HCT116 (cell line): Measurements from ENCODE around the gene KLHDC9.

Source experiments
- EGR1 ChIP-seq: IDR thresholded peaks from 2 replicates; pipeline ENCODE4 v1.6.1; 2012; ENCODE audit warnings: low read depth
- EZH2 ChIP-seq: fragments of 200-600 bp; sonication (generic); IDR thresholded peaks from 2 replicates; pipeline ENCODE4 v1.6.1; 2017; ENCODE audit warnings: antibody characterized with exemption, mixed run types
- TF ChIP-seq, protein P1 (sequence below), 3 experiments: fragments of 200-600 bp in 1 of 3; sonication (generic) in 1 of 3; IDR thresholded peaks in 2 of 3; conservative IDR thresholded peaks in 1 of 3; 2 replicates each; pipeline ENCODE4 v1.5.1; 2012 to 2017; ENCODE audit warnings: low read depth in 2 of 3, low read length in 2 of 3, antibody characterized with exemption in 1 of 3, borderline replicate concordance in 1 of 3, control low read depth in 1 of 3, mild to moderate bottlenecking in 1 of 3, mixed read lengths in 1 of 3, mixed run types in 1 of 3, moderate library complexity in 1 of 3; ENCODE audit not compliant: insufficient read depth in 1 of 3

- TF ChIP-seq, protein P1, sequence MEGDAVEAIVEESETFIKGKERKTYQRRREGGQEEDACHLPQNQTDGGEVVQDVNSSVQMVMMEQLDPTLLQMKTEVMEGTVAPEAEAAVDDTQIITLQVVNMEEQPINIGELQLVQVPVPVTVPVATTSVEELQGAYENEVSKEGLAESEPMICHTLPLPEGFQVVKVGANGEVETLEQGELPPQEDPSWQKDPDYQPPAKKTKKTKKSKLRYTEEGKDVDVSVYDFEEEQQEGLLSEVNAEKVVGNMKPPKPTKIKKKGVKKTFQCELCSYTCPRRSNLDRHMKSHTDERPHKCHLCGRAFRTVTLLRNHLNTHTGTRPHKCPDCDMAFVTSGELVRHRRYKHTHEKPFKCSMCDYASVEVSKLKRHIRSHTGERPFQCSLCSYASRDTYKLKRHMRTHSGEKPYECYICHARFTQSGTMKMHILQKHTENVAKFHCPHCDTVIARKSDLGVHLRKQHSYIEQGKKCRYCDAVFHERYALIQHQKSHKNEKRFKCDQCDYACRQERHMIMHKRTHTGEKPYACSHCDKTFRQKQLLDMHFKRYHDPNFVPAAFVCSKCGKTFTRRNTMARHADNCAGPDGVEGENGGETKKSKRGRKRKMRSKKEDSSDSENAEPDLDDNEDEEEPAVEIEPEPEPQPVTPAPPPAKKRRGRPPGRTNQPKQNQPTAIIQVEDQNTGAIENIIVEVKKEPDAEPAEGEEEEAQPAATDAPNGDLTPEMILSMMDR (IDR thresholded peaks at IDR 0.05 in 2 of 3, conservative IDR thresholded peaks at IDR 0.05 in 1 of 3; ENCODE audit: borderline replicate concordance in 1 of 3, insufficient read depth in 1 of 3, low read depth in 2 of 3, low read length in 2 of 3), result no peak
- no peak for TF ChIP-seq EZH2
- TF ChIP-seq EGR1, result no peak
These were observed 17.1 kb downstream of the KLHDC9 start for GRCh38 chr1:161115132-161115711.
